Activated CD4-positive, alpha-beta T cell treated with anti-CD3 and anti-CD28 coated beads for 36 hours (primary cell): ENCODE measurements around the gene EPHA10. TPM values are rescaled to one million over a fixed set of nuclear protein-coding genes. Genes with fewer than 3 reads are reported as not detected.

Experiments
- ATAC-seq: fragments of 200-7000 bp; cut with Tn5 transposase; one replicate; pipeline ENCODE4 v1.10.0; 2021; ENCODE audit warnings: mild to moderate bottlenecking, moderate library complexity
- CTCF ChIA-PET: fragments of 350-600 bp; sonication (Branson Sonifier 250); formaldehyde crosslinking; loops from one replicate; lab custom pipeline; 2021; ENCODE audit warnings: antibody characterized with exemption; lab: Charles Lee
- POLR2A ChIA-PET: fragments of 350-600 bp; sonication (Branson Sonifier 250); formaldehyde crosslinking; loops from one replicate; lab custom pipeline; 2021; ENCODE audit warnings: antibody characterized with exemption, inconsistent platforms; lab: Charles Lee
- DNase-seq: peaks from one replicate; pipeline ENCODE4 v3.0.0-alpha.2; 2020
- H3K27ac Mint-ChIP-seq: one replicate; pipeline ENCODE4 v1.8.0; 2021; ENCODE audit warnings: mixed read lengths
- H3K27me3 Mint-ChIP-seq: one replicate; pipeline ENCODE4 v1.8.0; 2021; ENCODE audit warnings: mixed read lengths
- H3K36me3 Mint-ChIP-seq: one replicate; pipeline ENCODE4 v1.8.0; 2021; ENCODE audit warnings: low read depth, mixed read lengths
- H3K4me1 Mint-ChIP-seq: one replicate; pipeline ENCODE4 v1.8.0; 2021; ENCODE audit warnings: mixed read lengths
- H3K4me3 Mint-ChIP-seq: one replicate; pipeline ENCODE4 v1.8.0; 2021; ENCODE audit warnings: mild to moderate bottlenecking, moderate library complexity, mixed read lengths
- H3K9me3 Mint-ChIP-seq: one replicate; pipeline ENCODE4 v1.8.0; 2021; ENCODE audit warnings: low read depth, mixed read lengths
- intact Hi-C, 2 experiments: fragments of 100-400 bp; cut with DNase I in 1 of 2; cut with micrococcal nuclease in 1 of 2; formaldehyde crosslinking; loops; one replicate each; pipeline versions ENCODE4 v1.14.2 to v1.15.1; 2022 to 2024; cut with DNase I, micrococcal nuclease
- total RNA-seq, 2 experiments: library from RNA; stranded (reverse); gene quantifications; one replicate each; pipeline ENCODE4 v1.2.3, GENCODE V29; 2021

EPHA10 gene
- total RNA-seq, 2 experiments from 2014 or later = 0.43 to 0.51 TPM

DNA sequence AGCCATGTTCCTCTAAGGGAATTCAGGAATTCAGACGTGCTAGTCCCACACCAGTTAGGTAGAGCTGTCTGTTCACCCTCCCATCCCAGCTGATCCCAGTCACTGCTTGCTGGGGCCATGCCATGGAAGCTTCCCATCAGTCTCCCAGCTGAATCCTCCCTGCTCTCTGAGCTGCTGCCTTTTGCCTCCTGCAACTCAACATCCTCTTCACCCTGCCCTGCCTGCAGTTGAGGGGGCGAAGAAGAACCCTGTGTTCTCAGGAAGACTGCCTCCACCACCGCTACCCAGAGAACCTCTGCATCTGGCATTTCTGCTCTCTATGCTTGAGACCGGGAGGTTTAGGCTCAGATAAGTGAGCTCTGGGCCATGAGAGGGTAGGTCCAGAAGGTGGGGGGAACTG, 56.4 kb downstream of the EPHA10 start:
- Mint-ChIP-seq H3K36me3 (peaks cover 43% of the 10 kb centered on the region), H3K9me3 (no peaks in the 10 kb centered on the region), H3K27ac (no peak overlapping the region), H3K4me1 (no peaks in the 10 kb centered on the region), H3K27me3 (no peaks in the 10 kb centered on the region), H3K4me3 (no peak overlapping the region)
- POLR2A ChIA-PET = no interaction called here
- CTCF ChIA-PET = interaction anchor here (0.6 kb wide), 1 partner anchor 253 kb away, joined by 3 read pairs; no protein-coding TSS in a partner anchor
- no peak for DNase-seq
- ATAC-seq = no peak
- intact Hi-C loops = no loop called here

DNA sequence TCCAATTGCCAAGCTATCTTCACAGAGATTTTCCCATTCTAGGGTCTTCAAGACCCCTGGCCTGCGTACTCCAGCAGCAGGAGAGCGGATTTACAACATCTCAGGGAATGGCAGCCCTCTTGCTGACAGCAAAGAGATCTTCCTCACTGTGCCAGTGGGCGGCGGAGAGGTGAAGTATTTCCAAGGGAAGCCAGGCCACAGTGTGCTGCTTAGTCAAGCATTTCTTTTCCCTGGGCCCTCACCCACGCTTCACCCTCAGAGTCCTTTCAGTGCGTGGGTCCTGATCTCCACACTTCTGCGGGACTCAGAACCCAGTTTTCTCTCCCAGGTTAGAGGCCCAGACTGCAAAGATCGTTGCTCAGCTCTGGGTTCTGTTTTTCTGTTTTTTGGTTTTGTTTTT, 59.5 kb downstream of the EPHA10 start:
- no peak overlapping the region for H3K4me3 Mint-ChIP-seq
- no peak for DNase-seq
- no peak for ATAC-seq
- ChIA-PET CTCF (no interaction called here), POLR2A (no interaction called here)
- H3K27ac Mint-ChIP-seq = no peak overlapping the region
- no peaks in the 10 kb centered on the region for H3K4me1 Mint-ChIP-seq
- no peaks in the 10 kb centered on the region for H3K27me3 Mint-ChIP-seq
- H3K9me3 Mint-ChIP-seq = no peaks in the 10 kb centered on the region
- intact Hi-C loops = no loop called here
- H3K36me3 Mint-ChIP-seq = peaks cover 67% of the 10 kb centered on the region

DNA sequence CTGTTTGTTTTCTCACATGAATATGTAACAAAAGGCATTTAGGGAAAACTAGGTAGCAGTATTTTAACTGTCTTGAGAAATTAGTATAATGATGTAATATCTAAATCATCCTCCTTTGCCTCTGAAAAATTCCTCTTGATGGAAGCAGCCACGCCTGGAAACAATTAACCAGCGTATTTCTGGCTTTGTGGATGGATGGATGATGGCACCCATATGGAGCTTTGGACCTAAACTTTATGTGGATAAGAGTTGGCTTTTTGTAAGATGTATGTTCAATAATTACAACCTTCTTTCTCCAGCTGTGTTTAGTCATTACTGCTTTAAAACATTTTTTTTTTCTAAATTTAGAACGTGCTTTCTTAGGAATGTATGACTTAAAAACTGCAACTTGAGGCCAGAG, 60.0 kb downstream of the EPHA10 start:
- CTCF ChIA-PET = no interaction called here
- peaks cover 71% of the 10 kb centered on the region for H3K36me3 Mint-ChIP-seq
- no peak overlapping the region for H3K4me3 Mint-ChIP-seq
- DNase-seq (no peak), ATAC-seq (no peak)
- POLR2A ChIA-PET = no interaction called here
- no peak overlapping the region for H3K27ac Mint-ChIP-seq
- H3K27me3 Mint-ChIP-seq = no peaks in the 10 kb centered on the region
- H3K4me1 Mint-ChIP-seq = no peaks in the 10 kb centered on the region
- intact Hi-C loops = no loop called here
- no peaks in the 10 kb centered on the region for H3K9me3 Mint-ChIP-seq

DNA sequence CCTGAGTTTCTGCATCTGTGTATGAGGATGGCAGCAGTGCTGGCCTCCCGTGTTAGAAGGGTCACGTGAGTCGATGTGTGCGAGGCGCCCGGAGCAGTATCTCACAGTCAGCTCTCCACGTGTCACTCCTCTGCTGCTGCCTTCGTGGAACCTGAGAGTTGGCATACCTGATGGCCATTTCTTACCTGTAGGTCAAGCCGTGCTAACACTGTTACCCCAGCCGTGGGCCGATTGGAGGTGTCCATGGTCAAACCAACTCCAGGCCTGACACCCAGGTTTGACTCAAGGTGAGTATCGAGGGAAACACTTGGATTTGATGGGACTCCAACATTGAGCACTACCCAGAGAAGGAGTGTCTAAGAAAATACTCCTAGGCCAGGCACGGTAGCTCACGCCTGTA, 61.9 kb downstream of the EPHA10 start:
- DNase-seq = no peak
- no peaks in the 10 kb centered on the region for H3K9me3 Mint-ChIP-seq
- no peak for ATAC-seq
- no peak overlapping the region for H3K27ac Mint-ChIP-seq
- peaks cover 10% of the 10 kb centered on the region for H3K4me1 Mint-ChIP-seq
- POLR2A ChIA-PET = no interaction called here
- no peak overlapping the region for H3K4me3 Mint-ChIP-seq
- CTCF ChIA-PET = no interaction called here
- no peaks in the 10 kb centered on the region for H3K27me3 Mint-ChIP-seq
- peaks cover 69% of the 10 kb centered on the region for H3K36me3 Mint-ChIP-seq
- intact Hi-C loops = no loop called here

DNA sequence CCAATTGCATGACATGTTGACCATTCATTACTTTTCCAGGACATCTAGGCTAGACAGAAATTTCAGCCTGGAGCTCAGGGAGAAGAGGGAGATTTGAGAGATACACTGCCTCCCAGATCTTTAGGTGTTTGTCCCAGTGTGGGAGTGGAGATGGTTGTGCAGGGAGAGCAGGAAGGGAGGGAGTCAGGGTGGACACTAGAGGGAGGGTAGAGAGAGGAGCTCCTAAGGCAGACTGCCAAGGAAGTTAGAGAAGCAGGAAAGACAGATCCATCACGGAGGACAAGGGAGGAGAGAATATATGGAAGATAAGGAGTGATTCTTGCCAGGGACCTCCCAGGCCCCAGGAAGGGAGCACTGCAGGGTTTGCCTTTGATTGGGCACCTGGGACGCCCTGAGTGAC, 63.9 kb downstream of the EPHA10 start:
- H3K27me3 Mint-ChIP-seq = no peaks in the 10 kb centered on the region
- H3K4me1 Mint-ChIP-seq = peaks cover 10% of the 10 kb centered on the region
- H3K36me3 Mint-ChIP-seq = peaks cover 68% of the 10 kb centered on the region
- no peak overlapping the region for H3K4me3 Mint-ChIP-seq
- DNase-seq (no peak), ATAC-seq (no peak)
- H3K9me3 Mint-ChIP-seq = no peaks in the 10 kb centered on the region
- CTCF ChIA-PET = no interaction called here
- POLR2A ChIA-PET = interaction anchor here (1.4 kb wide), 1 partner anchor 11 kb away, joined by 5 read pairs; a partner anchor contains a TSS
- intact Hi-C loops = no loop called here
- no peak overlapping the region for H3K27ac Mint-ChIP-seq

DNA sequence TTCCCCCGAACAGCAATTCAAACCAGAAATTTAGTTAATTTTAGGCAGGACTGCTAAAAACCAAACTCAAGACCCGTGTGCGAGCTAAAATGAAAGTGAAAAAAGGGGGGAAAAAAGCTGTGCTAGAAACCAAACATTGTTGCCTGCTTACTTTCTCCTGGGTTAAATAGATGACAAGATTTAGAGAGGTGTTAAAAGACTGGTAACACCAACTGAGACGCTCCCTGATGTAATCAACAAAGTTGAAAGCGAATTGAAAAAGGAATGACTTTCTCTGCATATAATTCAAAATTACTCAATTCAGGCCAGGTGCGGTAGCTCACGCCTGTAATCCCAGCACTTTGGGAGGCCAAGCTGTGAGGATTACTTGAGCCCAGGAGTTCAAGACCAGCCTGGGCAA, 65.8 kb downstream of the EPHA10 start:
- Mint-ChIP-seq H3K36me3 (peaks cover 77% of the 10 kb centered on the region), H3K27me3 (no peaks in the 10 kb centered on the region), H3K4me1 (peaks cover 12% of the 10 kb centered on the region), H3K27ac (no peak overlapping the region), H3K9me3 (no peaks in the 10 kb centered on the region), H3K4me3 (no peak overlapping the region)
- intact Hi-C loops = loop anchor here in 1 of 2 experiments (10.0 kb wide), 2 partner anchors 1156 to 1876 kb away; partner anchors contain the start of genes PABPC4 and RRAGC
- ATAC-seq (peak; percentile 23), DNase-seq (no peak)
- ChIA-PET POLR2A (no interaction called here), CTCF (interaction anchor here (0.6 to 1.0 kb wide), 2 partner anchors 100 to 161 kb away, joined by 3 read pairs; no protein-coding TSS in a partner anchor)

DNA sequence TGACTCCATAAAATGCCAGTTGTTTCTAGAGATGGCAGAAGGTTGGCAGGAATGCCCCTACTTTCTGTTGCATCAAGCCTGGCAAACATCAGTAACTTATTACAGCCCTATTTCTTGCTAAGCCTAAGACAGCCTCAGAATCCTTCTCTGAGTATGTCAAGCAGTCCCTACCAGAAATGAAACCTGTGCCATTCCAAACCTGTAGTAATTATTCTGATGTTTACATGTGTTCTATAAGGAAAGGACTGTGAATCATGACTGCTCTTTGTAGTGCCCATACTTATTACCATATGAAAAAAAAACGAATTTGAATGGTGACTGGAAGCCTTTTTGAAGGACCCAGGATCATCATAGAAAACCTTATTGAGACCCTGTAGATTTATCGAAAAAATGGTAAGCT, 67.2 kb downstream of the EPHA10 start:
- H3K27ac Mint-ChIP-seq = no peak overlapping the region

DNA sequence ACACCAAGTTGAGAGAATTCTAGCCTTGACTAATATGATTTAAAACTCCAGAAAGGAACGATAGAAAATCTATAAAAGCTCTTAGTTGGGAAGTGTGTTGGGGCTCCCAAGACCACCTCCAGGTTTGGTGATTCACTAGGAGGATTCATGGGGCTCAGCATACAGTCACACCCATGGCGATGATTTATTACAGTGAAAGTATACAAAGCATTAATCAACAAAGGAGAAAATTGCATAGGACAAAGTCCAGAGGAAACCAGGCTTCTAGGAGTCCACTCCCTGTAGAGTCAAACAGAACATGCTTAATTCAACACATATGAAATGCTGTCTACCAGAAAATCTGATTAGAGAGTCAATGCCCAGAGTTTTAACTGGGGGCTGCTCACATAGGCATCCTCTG, 67.8 kb downstream of the EPHA10 start:
- H3K4me3 Mint-ChIP-seq = no peak overlapping the region
- no peaks in the 10 kb centered on the region for H3K27me3 Mint-ChIP-seq
- DNase-seq = no peak
- CTCF ChIA-PET = interaction anchor here (1.8 kb wide), 1 partner anchor 14 kb away, joined by 7 read pairs; no protein-coding TSS in a partner anchor
- H3K4me1 Mint-ChIP-seq = peaks cover 13% of the 10 kb centered on the region
- no peaks in the 10 kb centered on the region for H3K9me3 Mint-ChIP-seq
- H3K36me3 Mint-ChIP-seq = peaks cover 66% of the 10 kb centered on the region
- POLR2A ChIA-PET = no interaction called here
- no peak overlapping the region for H3K27ac Mint-ChIP-seq
- ATAC-seq = no peak
- intact Hi-C loops = loop anchor here in 1 of 2 experiments (10.0 kb wide), 2 partner anchors 1158 to 1878 kb away; partner anchors contain the start of genes PABPC4 and RRAGC

More for the DNA sequence above, 67.2 kb downstream of the EPHA10 start:
- no peak for ATAC-seq
- Mint-ChIP-seq H3K4me1 (peaks cover 13% of the 10 kb centered on the region), H3K4me3 (no peak overlapping the region), H3K27me3 (no peaks in the 10 kb centered on the region), H3K9me3 (no peaks in the 10 kb centered on the region), H3K36me3 (peaks cover 70% of the 10 kb centered on the region)
- CTCF ChIA-PET = interaction anchor here (1.8 kb wide), 1 partner anchor 15 kb away, joined by 7 read pairs; no protein-coding TSS in a partner anchor
- POLR2A ChIA-PET = interaction anchor here (0.6 kb wide), 1 partner anchor 102 kb away, joined by 4 read pairs; the partner anchor contains the start of gene GNL2
- no peak for DNase-seq
- intact Hi-C loops = loop anchor here in 1 of 2 experiments (10.0 kb wide), 2 partner anchors 1157 to 1877 kb away; partner anchors contain the start of genes PABPC4 and RRAGC

DNA sequence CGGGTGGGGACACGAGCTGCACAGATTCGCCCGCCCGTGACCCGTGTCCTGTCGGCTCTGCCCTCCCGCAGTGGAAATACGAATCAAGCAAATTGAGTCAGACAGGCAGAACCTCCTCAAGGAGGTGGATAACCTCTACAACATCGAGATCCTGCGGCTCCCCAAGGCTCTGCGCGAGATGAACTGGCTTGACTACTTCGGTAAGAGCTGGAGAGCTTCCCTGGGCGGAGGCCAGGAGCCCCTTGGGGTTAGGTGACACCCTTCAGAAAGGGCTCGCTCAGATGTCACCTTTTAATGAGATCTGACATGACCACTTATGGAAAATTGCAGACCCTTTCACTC, 72.1 kb downstream of the EPHA10 start:
- Mint-ChIP-seq H3K27ac (peak overlapping the region; percentile 84), H3K4me1 (peaks cover 31% of the 10 kb centered on the region), H3K36me3 (peaks cover 50% of the 10 kb centered on the region), H3K4me3 (peak overlapping the region; percentile 97), H3K27me3 (no peaks in the 10 kb centered on the region), H3K9me3 (no peaks in the 10 kb centered on the region)
- DNase-seq = no peak
- intact Hi-C loops = loop anchor here (1.0 to 10.0 kb wide), 22 partner anchors 62 to 1882 kb away; partner anchors contain the start of genes MTF1 (in 2 of the 2), SF3A3 (in 2 of the 2), UTP11 (in 2 of the 2) and AKIRIN1 (in 1 of the 2)
- ATAC-seq = no peak
- ChIA-PET POLR2A (interaction anchor here (0.5 to 1.1 kb wide), 4 partner anchors 97 to 335 kb away, joined by 3 to 5 read pairs (median 4); partner anchors contain the start of genes C1orf122, GNL2 and YRDC), CTCF (interaction anchor here (0.7 to 1.6 kb wide), 8 partner anchors 10 to 216 kb away, joined by 3 to 5 read pairs (median 3); partner anchors contain the start of gene MTF1)

DNA sequence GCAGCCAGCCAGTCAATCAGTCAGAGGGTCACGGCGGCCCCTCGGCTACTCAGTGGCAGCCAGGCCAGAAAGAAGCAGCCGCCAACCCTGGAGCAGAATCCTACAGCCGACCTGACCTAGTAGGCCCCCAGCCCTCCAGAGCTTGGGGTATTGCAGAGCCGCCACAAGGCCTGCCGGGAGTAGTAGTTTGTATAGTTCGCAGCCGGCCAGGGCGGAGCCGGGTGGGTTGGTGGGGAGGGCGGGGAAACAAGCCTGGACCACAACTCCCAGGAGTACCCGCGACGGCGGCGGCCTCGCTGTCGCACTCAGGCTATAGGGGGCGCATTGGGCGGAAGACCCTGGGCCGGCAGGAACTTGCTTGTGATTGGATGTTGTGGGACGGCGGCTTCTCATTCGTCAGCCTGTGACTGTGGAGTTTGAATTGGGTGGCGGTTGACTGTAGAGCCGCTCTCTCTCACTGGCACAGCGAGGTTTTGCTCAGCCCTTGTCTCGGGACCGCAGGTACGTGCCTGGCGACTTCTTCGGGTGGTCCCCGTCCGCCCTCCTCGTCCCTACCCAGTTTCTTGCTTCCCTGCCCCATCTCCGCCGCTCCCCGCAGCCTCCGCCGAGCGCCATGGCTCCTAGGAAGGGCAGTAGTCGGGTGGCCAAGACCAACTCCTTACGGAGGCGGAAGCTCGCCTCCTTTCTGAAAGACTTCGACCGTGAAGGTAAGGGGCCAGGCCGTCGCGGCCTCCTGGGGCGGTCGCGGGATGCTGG, 72.7 kb downstream of the EPHA10 start, which contains the start of gene CDCA8:
Gene CDCA8, plus strand, starts transcription at position 439 of the 756 bp plus-strand sequence. Its CDS starts 175 bp downstream, at position 614.
- no peaks in the 10 kb centered on the region for H3K9me3 Mint-ChIP-seq
- ATAC-seq = peak; percentile 88
- intact Hi-C loops = loop anchor here (1.0 to 10.0 kb wide), 22 partner anchors 63 to 1883 kb away; partner anchors contain the start of genes MTF1 (in 2 of the 2), SF3A3 (in 2 of the 2), UTP11 (in 2 of the 2) and AKIRIN1 (in 1 of the 2)
- H3K27ac Mint-ChIP-seq = peak within 1 kb of the TSS; percentile 92
- peaks cover 48% of the 10 kb centered on the region for H3K36me3 Mint-ChIP-seq
- ChIA-PET CTCF (interaction anchor here (0.6 to 2.3 kb wide), 17 partner anchors 9 to 1333 kb away, joined by 3 to 19 read pairs (median 3); partner anchors contain the start of genes MEAF6, MTF1, NDUFS5 and YRDC), POLR2A (interaction anchor here (1.0 to 2.5 kb wide), 4 partner anchors 96 to 167 kb away, joined by 3 to 10 read pairs (median 4); partner anchors contain the start of genes C1orf122, GNL2, MTF1 and YRDC)
- peak within 1 kb of the TSS; percentile 97 for H3K4me3 Mint-ChIP-seq
- peak; percentile 99 for DNase-seq
- H3K27me3 Mint-ChIP-seq = no peaks in the 10 kb centered on the region
- H3K4me1 Mint-ChIP-seq = peaks cover 32% of the 10 kb centered on the region
